ENCODE measurements around the gene CAPSL. TPM values are rescaled to one million over a fixed set of nuclear protein-coding genes. Genes with fewer than 3 reads are reported as not detected.

CAPSL gene
- total RNA-seq, 1 donor from 2014 or later, result 8.7 TPM

DNA sequence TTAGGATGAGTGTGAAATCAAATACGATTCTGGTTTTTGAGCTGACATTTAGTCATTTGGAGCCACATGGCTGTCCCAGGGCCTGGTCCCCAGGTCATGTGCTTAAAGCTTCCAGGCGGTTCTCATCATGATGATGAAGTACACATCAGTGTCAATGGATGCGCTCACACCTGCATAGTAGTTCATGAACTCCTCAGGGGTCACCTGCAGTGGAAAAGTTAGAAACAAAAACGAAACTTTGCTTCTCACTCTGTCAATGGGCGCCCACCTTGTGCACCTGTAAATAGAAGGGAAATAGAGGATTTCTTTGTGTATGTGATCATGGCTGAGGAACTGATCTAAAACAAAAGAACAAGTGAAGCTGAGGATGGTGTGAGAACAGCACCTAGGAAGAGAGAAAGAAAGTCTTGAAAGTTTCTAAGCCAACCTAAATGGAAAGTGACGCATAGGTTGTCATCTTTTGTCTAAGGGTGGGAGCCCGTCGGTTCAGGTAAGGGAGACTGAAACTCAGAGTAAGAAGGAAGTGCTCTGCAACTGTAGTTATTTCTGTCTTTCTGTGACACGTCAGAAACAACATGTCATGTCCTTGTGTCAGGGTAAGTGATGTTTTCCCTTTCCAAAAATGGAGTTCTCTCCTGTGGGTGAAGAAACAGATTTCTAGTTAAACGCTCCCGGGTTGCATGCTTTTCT is 33.8 kb downstream of the CAPSL start:
- Histone ChIP-seq H3K9me3 (peaks cover 2% of the 10 kb centered on the region), H3K4me3 (no peak overlapping the region), H3K4me1 (no peaks in the 10 kb centered on the region), H3K36me3 (no peaks in the 10 kb centered on the region), H3K27me3 (ENCODE audit: low read depth) (no peaks in the 10 kb centered on the region), H3K27ac (no peak overlapping the region)
- no peak for DNase-seq
- intact Hi-C loops (cut with DNase I), result no loop called here
- TF ChIP-seq, protein P1, sequence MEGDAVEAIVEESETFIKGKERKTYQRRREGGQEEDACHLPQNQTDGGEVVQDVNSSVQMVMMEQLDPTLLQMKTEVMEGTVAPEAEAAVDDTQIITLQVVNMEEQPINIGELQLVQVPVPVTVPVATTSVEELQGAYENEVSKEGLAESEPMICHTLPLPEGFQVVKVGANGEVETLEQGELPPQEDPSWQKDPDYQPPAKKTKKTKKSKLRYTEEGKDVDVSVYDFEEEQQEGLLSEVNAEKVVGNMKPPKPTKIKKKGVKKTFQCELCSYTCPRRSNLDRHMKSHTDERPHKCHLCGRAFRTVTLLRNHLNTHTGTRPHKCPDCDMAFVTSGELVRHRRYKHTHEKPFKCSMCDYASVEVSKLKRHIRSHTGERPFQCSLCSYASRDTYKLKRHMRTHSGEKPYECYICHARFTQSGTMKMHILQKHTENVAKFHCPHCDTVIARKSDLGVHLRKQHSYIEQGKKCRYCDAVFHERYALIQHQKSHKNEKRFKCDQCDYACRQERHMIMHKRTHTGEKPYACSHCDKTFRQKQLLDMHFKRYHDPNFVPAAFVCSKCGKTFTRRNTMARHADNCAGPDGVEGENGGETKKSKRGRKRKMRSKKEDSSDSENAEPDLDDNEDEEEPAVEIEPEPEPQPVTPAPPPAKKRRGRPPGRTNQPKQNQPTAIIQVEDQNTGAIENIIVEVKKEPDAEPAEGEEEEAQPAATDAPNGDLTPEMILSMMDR (IDR thresholded peaks at IDR 0.05), result no peak
- no peak for ATAC-seq

DNA sequence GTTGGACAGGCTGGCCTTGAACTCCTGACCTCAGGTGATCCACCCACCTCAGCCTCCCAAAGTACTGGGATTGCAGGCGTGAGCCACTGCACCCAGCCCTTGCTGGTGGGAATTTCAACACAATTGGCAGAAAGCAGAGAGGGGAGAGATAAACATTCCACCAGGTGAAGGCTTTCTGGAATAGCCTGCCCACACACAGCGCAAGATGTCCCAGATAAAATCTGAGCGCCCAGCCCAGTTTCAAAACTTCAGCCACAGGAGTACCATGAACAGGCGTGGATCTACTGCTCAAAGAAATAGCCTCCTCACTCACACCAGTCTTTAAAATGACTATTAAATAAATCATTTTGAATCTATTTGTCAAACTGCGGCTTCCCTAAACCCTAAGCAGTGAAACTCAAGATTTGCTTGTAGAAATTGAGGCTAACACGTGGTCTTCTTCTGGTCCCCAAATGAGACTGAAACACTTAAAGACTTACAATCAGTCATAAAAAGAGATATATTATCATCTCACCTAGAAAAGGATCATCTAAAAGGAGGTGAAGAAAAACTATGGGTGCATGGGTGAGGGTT is 34.7 kb downstream of the CAPSL start:
- DNase-seq, result no peak
- H3K27me3 ChIP-seq (ENCODE audit: low read depth), result no peaks in the 10 kb centered on the region
- no peaks in the 10 kb centered on the region for H3K4me1 ChIP-seq
- ATAC-seq, result no peak
- H3K27ac ChIP-seq, result no peak overlapping the region
- H3K36me3 ChIP-seq, result no peaks in the 10 kb centered on the region
- intact Hi-C loops (cut with DNase I), result no loop called here
- peaks cover 2% of the 10 kb centered on the region for H3K9me3 ChIP-seq
- TF ChIP-seq, protein P1 (IDR thresholded peaks at IDR 0.05), result no peak
- no peak overlapping the region for H3K4me3 ChIP-seq

DNA sequence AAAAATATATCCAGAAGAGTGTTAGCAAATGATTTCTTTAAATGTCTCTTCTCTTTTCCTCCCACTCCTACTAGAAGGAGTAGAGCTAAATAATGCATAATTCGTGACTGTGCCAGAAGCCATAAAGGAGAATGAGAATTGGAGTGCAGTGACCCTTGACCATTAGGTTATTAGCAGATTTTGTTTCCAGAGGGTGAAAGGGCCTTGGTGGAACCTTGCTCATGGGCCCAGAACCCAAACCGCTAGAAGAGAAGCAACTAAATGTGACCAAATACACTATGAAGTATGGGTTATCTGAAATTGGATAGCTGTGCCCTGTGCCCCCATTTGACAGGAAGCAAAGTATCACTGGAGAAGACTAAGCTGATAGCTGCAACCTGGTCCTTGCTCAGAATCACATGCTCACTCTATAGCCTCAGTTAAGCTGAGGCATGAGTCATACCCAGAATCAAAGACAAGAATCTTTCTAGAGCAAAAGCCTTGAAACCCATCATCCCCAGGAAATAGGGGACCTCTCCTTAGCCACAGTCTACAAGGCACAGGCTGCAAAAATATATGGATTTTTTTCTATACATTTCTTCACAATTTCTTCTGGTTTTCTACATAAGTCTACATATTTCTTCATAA is 36.3 kb downstream of the CAPSL start:
- DNase-seq, result no peak
- Histone ChIP-seq H3K36me3 (no peaks in the 10 kb centered on the region), H3K27me3 (ENCODE audit: low read depth) (no peaks in the 10 kb centered on the region), H3K4me1 (no peaks in the 10 kb centered on the region), H3K4me3 (no peak overlapping the region), H3K27ac (no peak overlapping the region), H3K9me3 (peaks cover 2% of the 10 kb centered on the region)
- TF ChIP-seq, protein P1 (IDR thresholded peaks at IDR 0.05), result no peak
- no peak for ATAC-seq
- intact Hi-C loops (cut with DNase I), result no loop called here

DNA sequence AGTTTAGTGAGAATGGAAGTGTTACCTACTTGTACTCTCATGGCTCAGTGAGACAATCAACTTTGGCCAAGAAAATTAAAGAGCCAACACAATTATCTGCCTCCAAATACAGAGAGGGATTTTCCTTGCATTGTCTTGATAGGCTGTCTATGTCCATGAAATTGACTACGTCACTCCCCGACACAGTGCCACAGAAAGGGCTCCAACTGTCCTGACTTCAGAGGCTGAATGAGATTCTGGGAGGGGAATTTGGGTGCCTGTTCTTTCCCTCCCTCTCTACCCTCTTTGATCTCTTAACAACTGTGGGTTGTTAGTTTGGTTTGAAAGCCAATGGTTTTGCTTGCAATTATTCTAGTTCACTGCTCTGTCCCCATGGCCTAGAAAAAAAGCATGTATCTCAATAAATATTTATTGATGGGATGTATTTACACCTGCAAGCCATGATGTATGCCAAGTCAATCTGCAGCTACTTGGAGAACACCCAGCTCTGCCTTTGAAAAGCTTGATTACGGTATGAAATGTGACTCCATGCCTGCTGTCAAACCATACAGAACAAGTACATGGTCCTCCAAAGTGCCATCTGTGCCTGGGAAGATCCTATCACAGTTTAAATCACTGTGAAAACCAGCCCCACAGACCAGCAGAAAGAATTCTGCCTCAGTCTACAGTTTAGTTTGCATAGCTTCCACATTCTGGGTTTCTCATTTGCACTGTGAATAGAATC is 37.3 kb downstream of the CAPSL start:
- intact Hi-C loops (cut with DNase I), result no loop called here
- H3K9me3 ChIP-seq, result peaks cover 2% of the 10 kb centered on the region
- TF ChIP-seq, protein P1 (IDR thresholded peaks at IDR 0.05), result no peak

DNA sequence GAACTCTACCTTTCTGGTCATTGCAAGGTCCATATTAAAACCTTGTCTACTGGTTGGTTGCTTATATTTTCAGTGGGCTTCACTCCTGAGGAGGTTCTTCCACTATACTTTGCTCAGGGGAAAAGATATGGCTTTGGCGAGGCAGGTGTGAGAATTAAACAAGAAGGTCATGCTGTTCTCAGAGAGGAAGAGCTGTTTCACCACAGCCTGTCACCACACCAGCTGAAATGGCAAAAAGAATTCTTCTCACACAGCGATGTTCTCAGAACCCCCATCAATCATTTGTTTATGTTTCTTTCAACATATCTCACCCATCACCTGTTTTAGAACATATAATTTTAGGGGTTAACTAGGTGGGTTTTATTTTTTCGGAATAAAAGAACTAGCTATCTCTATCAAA is 38.6 kb downstream of the CAPSL start:
- TF ChIP-seq, protein P1 (IDR thresholded peaks at IDR 0.05), result no peak
- Histone ChIP-seq H3K4me3 (no peak overlapping the region), H3K27ac (no peak overlapping the region), H3K9me3 (peaks cover 2% of the 10 kb centered on the region), H3K4me1 (no peaks in the 10 kb centered on the region), H3K36me3 (no peaks in the 10 kb centered on the region), H3K27me3 (ENCODE audit: low read depth) (no peaks in the 10 kb centered on the region)
- ATAC-seq (no peak), DNase-seq (no peak)
- intact Hi-C loops (cut with DNase I), result no loop called here

More for the DNA sequence above, 37.3 kb downstream of the CAPSL start:
- Histone ChIP-seq H3K36me3 (no peaks in the 10 kb centered on the region), H3K4me1 (no peaks in the 10 kb centered on the region), H3K27me3 (ENCODE audit: low read depth) (no peaks in the 10 kb centered on the region), H3K27ac (no peak overlapping the region), H3K4me3 (no peak overlapping the region)
- no peak for DNase-seq
- no peak for ATAC-seq
